ENCODE data around the gene ONECUT1. TPM values are rescaled to one million over a fixed set of nuclear protein-coding genes. Genes with fewer than 3 reads are reported as not detected.

Gene ONECUT1
- total RNA-seq, 1 donor from 2014 or later = 11.1 TPM

DNA sequence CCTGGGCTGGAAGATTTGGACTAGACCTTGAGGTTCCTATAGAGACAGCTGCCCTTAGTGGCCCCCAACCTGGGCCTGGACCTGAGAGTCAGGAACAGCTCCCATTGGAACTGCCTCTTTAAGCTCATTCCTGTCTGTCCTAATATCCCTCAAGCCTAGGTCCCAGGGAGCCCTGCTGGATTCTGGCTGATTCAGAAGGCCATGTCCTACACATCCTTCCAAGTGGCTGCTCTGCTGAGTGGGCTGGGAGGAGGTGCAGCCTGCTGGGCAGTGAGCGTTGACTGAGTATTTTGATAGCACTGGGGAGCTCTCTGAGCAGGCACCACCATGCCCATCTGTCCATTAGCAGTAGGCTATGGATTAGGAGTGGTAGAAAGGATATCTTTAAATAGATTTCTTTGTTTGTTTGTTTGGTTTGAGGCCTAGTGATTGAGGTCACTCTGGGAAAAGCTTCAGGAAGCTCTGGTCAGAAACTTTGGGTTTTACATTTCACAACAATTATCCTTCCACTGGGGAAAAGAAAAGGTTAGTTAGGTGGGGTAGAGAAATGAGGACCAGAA, 56.4 kb downstream of the ONECUT1 start:
- no peak for DNase-seq (ENCODE audit: low spot score)

DNA sequence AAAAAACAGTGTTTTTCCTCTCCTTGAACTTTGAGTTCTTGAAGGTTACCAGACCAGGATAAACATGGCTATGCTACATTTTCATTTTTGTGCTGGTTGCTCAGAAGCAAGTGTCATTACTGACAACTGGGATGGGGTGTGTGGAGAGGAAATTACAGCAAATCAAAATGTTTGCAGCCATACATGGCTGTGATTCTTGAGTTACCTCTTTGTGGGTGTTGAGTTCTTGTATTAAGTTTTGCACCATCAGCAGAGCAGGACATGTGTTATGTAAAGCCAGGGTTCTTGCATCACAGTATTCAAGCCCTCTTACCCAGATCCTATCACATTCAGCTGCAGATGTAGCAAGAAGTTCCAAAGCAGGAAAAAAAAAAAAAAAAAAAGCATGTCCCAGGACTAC, 57.0 kb downstream of the ONECUT1 start:
- no peak for DNase-seq (ENCODE audit: low spot score)

DNA sequence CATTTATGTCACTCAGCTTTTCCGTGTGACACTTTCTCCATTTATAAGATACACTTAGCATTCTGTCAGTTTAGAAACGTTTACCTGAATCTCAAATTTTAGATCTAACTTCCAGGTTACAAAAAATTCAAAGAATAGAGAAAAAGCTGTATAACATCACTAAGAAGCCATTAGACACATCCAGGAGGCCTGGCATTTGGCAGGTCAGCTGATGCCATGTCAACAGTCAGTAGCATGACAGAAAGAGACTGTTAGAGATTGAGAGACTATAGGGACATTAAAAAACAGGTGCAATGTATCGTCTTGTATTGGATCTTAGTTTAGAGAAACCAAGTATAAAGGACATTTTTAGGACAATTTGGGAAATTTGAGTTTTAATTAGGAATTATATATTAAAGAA, 57.6 kb downstream of the ONECUT1 start:
- DNase-seq (ENCODE audit: low spot score) = no peak

DNA sequence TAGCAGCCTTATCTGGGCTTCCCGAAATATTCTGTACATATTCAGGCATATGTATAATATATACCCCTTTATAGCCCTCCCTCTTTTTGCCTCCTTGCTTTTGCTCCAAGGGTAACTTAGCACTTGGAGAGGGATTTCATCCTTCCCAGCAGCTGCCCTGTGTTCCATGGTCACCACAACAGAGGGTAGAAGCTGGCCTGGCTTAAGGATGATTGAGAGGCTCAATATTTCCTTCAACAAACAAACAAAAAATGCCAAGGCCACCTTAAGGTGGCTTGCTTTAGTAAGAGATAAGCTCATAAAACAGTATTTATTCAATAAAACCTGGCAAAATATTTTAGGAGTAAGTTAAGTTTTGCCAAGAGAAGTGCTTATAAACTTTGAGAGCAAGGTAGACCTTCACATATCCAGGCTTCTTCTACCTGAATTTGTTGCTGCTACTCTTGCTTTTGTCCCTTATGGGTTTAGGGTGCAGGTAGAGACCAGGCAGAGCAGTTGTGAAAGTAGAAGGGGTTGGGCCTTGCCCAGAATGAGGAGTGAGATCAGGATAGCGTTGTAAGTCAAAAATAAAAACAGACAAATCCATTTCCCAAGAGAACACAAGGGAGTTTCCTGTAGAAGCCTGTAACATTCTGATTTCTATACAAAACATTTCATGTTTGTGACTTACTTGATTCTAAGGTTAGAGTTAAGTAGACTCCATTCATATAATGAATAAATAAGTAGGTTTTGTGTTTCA, 58.2 kb downstream of the ONECUT1 start:
- DNase-seq (ENCODE audit: low spot score) = no peak

- no peak for DNase-seq (ENCODE audit: low spot score)
Measured at GRCh38 chr15:52731004-52731403, 59.1 kb downstream of the ONECUT1 start.

DNA sequence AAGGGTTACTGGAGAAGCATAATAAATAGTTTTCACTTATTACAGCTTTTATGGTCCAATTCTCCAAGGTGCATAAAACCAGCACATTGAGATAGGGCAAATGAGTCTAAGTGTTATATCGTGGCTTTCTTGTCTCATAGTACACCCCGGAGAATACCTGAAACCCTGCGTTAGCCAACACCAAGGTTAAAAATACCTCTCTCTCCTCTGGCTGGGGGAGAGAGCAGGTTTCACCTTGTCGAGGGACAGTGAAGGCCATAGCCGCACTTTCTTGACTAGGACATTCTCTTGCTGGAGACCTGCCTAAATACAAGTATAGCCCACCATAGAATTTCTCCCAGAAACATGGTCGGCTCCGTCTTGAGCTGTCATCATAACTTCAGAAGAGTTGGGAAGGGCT, 59.5 kb downstream of the ONECUT1 start:
- DNase-seq (ENCODE audit: low spot score) = no peak

DNA sequence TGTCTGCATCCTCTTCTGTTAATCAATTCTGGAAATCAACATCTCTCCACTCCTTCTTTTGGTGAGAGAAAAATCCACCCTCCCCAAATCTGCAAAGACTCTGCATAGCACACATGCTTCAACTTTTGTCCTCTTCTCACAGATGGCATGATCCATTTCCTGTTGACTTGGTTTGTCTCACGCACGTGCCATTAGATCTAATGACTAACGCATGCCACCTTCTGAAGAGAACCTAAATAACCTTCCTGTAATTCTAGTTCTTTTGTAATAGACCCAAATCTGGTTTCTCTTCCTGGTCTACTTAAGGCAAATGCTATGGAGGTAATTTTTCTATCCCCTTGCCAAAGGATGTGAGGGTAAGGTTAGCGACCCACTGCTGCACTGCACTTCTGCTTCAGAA, 60.0 kb downstream of the ONECUT1 start:
- no peak for DNase-seq (ENCODE audit: low spot score)

- DNase-seq (ENCODE audit: low spot score) = no peak
Measured at GRCh38 chr15:52728899-52729298, 61.2 kb downstream of the ONECUT1 start.

DNA sequence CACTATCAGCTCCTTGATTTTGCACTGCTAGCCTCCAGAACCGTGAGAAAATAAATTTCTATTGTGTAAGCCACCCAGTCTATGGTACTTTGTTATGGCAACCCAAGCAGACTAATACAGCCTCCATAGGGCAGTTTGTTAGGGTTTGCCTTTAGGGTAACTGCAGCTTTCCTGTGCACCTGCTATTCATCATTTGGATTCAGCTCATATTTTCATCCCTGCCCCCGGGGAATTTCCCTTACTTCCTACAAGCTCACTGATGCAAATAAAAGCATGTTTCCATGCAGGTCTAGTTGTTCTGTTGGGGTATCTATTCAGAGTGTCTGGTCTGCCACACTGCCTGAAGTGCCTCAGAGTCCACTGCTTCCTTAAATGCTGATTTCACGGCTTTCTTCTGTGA, 62.3 kb downstream of the ONECUT1 start:
- no peak for DNase-seq (ENCODE audit: low spot score)

- DNase-seq (ENCODE audit: low spot score) = no peak
Measured at GRCh38 chr15:52726195-52726594, 63.9 kb downstream of the ONECUT1 start.

GRCh38 chr15:52718551-52718950, 71.6 kb downstream of the ONECUT1 start:
- no peak for DNase-seq (ENCODE audit: low spot score)

DNA sequence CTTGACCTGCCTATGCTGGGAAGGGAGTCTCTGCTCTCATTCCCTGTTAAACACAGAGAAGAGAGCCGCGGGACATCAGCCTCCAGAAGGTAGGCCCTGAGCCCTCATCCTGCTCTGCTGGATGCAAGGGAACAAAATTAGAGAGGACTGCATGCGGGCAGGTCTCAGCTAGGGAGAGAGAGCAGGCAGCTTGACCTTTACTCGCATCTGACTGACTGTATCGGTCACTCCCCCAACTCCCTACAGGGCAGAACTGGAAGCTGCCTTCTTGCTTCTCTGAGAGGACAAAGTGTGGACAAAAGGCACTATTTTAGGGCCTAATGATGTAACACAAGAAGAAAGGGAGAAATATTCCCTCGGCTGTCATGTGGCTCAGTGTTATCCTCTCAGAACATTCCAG, 72.2 kb downstream of the ONECUT1 start:
- DNase-seq (ENCODE audit: low spot score) = no peak

DNA sequence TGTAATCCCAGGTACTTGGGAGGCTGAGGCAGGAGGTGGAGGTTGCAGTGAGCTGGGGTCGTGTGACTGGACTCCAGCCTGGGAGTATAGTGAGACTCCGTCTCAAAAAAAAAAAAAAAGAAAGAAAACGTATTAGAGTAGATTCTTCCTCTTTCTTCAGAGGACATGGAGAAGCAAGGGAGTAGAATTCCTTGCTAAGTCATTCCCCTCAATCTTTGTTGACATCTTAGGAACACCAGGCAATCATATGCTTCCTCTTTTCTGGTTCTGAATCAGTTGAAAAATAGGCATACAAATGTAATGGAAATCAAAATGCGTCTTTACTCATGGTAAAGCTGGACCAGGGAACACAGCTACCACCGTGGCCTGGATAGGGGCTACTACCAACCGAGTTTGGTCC, 72.7 kb downstream of the ONECUT1 start:
- no peak for DNase-seq (ENCODE audit: low spot score)

- no peak for DNase-seq (ENCODE audit: low spot score)
Measured at GRCh38 chr15:52716536-52716935, 73.6 kb downstream of the ONECUT1 start.

DNA sequence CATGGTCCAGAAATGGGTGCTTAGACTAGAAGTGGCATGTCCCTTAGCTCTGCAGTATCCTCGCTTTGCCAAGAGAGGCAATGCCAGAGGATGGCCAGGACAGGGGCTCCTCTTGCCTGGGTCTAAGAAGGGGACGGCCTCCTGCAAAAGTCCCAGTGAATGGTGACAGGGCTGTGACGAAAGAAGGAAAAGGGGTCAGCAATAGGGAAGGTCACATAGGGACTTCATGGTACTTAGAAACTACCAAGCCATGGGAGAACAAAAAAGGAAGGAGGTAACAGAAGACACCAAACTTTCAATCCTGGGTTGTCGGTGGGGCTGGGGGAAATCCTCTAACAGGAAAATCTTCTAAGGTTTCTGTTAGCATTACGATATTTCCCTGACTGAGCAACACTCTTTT, 74.7 kb downstream of the ONECUT1 start:
- no peak for DNase-seq (ENCODE audit: low spot score)

GRCh38 chr15:52714968-52715367, 75.2 kb downstream of the ONECUT1 start:
- no peak for DNase-seq (ENCODE audit: low spot score)

DNA sequence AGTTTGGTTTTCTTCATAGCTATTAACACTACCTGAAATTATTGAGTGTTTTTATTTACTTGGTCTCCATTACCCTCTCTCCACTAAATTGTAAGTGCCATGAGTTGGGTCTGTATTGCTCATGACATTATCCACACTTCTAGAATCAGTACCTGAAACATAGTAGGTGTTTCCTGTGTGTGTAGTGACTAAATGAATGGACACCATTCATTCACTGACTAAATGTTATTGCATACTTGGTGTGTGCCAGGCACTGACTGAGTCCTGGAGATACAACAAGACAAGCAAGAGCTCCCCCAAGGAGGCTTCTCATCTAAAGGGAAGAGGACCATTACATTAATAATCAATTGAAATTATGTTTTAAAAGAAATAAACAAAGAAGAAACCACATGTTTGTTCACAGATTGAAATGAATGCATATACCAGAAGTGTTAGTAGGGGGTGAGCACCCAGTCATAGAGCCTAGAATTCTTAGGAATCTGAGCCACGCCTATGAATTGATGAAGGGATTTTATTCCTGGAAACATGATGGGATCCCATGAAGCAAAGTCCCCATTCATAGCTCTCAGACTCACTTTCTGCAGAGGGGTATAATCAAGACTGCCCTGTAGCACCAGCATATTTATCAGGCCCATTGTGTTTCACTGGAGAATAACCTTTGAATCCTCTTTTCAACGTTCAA, 79.3 kb downstream of the ONECUT1 start:
- no peak for DNase-seq (ENCODE audit: low spot score)

DNA sequence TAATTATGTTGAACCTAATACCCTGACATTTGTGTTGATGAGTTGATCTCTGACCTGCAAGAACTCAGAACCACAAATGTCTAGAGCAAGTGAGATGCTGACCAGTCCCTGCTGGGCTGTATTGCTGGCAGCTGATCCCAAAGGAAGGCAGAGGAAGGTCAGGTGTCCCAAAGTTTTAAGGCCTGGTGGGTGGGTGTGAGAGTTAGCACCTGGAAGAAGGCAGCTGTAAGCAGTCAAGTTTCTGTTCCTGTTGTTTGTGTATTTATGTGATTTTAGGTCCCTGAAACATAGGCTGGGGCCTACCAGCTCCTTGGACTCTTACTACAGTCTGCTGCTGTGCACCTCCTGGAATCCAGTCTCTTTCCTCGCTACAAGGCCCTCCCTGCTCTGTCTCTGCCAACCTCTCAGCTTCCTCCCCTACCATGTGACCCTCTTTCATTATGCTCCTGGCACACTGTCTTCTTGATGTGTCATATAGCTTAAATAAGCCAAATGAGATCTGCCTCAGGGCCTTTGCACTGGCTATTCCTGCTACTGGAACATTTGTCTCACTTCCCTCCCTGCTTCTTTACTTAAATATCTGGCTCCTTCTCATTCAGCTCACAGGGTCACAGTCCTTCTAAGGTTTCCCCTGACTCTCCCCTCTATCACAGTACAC, 80.0 kb downstream of the ONECUT1 start:
- DNase-seq (ENCODE audit: low spot score) = no peak

- no peak for DNase-seq (ENCODE audit: low spot score)
Measured at GRCh38 chr15:52709187-52709981, 80.8 kb downstream of the ONECUT1 start.
